IPS-18c (cell line): ENCODE measurements around the gene YY1.

ENCODE experiments used
- H3K4me3 ChIP-seq: 2 replicates; pipeline ENCODE4 v1.7.0; 2013; ENCODE audit warnings: low read depth, mild to moderate bottlenecking, low read length, moderate library complexity; ENCODE audit not compliant: insufficient read depth
- H3K9me3 ChIP-seq: one replicate; pipeline ENCODE4 v1.6.1; 2013; ENCODE audit warnings: mild to moderate bottlenecking, low read length, moderate library complexity; ENCODE audit not compliant: control insufficient read depth, insufficient read depth

YY1 gene

DNA sequence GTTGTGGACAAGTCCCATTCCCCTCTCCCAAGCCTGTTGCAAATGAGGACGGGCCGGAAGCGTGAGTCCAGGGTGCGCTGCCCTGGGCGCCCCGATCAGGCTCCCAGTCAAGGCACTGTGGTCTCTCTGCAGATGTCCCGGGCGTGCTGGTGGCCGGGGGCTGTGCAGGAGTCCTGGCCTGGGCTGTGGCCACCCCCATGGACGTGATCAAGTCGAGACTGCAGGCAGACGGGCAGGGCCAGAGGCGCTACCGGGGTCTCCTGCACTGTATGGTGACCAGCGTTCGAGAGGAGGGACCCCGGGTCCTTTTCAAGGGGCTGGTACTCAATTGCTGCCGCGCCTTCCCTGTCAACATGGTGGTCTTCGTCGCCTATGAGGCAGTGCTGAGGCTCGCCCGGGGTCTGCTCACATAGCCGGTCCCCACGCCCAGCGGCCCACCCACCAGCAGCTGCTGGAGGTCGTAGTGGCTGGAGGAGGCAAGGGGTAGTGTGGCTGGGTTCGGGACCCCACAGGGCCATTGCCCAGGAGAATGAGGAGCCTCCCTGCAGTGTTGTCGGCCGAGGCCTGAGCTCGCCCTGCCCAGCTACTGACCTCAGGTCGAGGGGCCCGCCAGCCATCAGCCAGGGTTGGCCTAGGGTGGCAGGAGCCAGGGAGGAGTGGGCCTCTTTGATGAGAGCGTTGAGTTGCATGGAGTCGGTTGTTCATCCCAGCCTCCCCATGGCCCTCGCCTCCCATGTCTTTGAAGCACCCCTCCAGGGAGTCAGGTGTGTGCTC is 90.5 kb downstream of the YY1 start:
- H3K4me3 ChIP-seq, result no peak overlapping the region
- peaks cover 2% of the 10 kb centered on the region for H3K9me3 ChIP-seq

GRCh38 chr14:100330007-100330344 is 91.0 kb downstream of the YY1 start:
- no peak overlapping the region for H3K4me3 ChIP-seq
- peaks cover 2% of the 10 kb centered on the region for H3K9me3 ChIP-seq

GRCh38 chr14:100330388-100330931 is 91.5 kb downstream of the YY1 start:
- peaks cover 2% of the 10 kb centered on the region for H3K9me3 ChIP-seq
- H3K4me3 ChIP-seq, result no peak overlapping the region

DNA sequence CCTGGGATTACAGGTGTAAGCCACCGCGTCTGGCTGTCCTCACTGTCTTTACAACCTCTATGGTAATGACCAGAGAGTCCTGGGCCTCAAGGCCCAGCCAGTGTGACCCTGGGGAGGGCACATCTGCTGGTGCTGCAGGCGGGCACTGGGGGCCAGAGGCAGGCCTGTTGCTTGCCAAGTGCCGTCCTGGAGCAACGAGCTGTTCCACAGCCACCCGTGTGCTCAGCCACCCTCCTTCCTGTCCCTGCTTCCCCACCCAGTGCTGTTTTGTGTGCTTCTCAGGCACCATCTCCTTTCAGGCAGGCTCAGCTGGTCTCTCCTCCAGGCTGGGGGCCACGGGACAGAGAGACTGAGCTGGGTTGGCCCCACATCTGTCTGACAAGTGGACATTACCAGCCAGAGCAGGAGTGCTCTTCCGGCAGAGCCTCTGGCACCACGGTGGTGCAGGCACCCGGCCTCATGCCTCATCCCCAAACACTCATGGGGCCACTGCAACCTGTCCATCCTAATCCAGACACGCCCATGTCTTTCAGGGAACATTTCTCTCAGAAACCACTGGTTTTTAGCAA is 93.2 kb downstream of the YY1 start:
- no peak overlapping the region for H3K4me3 ChIP-seq
- H3K9me3 ChIP-seq, result peaks cover 2% of the 10 kb centered on the region
